ENCODE data around the gene CTRL. TPM values are rescaled to one million over a fixed set of nuclear protein-coding genes. Genes with fewer than 3 reads are reported as not detected.
"Not testable (repeated sequence)": the region's sequence is repeated elsewhere in the genome, so short reads cannot be mapped to it uniquely, and the experiment has no call there.

The CTRL gene
- total RNA-seq, 1 experiment from 2014 or later, result 2.0 TPM

GRCh38 chr16:67939507-67940445, 8.1 kb upstream of the CTRL start:
- Histone ChIP-seq H3K4me1 (ENCODE audit: control insufficient read depth, insufficient read depth, low read length) (peaks cover 4% of the 10 kb centered on the region; the same call in 1 of the 2 replicates), H3K9me3 (ENCODE audit: control insufficient read depth, insufficient read depth, low read depth, low read length) (no peaks in the 10 kb centered on the region), H3K27ac (ENCODE audit: low read length) (no peak overlapping the region), H3K27me3 (ENCODE audit: control insufficient read depth, insufficient read depth, low read length) (no peaks in the 10 kb centered on the region), H3K4me3 (ENCODE audit: low read depth in 2 of 2, low read length in 2 of 2) (no peak overlapping the region), H3K36me3 (ENCODE audit: control insufficient read depth, insufficient read depth, low read length) (peaks cover 2% of the 10 kb centered on the region; the same call in 1 of the 2 replicates)
- BruUV-seq (replicated peaks), result no TSS peak
- in situ Hi-C loops (cut with HindIII; ENCODE audit: low pct_unique_long_range_greater_than_20kb, low sequenced_read_pairs) (no loop called here), intact Hi-C loops (cut with micrococcal nuclease; ENCODE audit: unreplicated experiment) (no loop called here)
- POLR2A ChIA-PET, result no interaction called here
- no peak for ATAC-seq
- CTCF ChIA-PET, result interaction anchor here (0.7 kb wide), 1 partner anchor 12 kb away, joined by 3 read pairs; no protein-coding TSS in a partner anchor
- TF ChIP-seq SIN3A (IDR thresholded peaks at IDR 0.05; ENCODE audit: borderline replicate concordance, insufficient read depth, low read depth, low read length), result no peak
- TF ChIP-seq POLR2AphosphoS5 (IDR thresholded peaks at IDR 0.05; ENCODE audit: low read depth, low read length), result no peak; the same call in 1 of the 2 replicates
- TF ChIP-seq REST (IDR thresholded peaks at IDR 0.05; ENCODE audit: insufficient read depth in 1 of 2, low read depth in 2 of 2, low read length in 1 of 2), result no peak
- TF ChIP-seq TCF7L2 (IDR thresholded peaks at IDR 0.05; ENCODE audit: low read depth, low read length), result no peak
- no peak for TF ChIP-seq CTCF (IDR thresholded peaks at IDR 0.05)
- DNase-seq (ENCODE audit: low read depth, low spot score), result no peak

GRCh38 chr16:67937713-67938112, 6.1 kb upstream of the CTRL start:
- H3K4me3 ChIP-seq (ENCODE audit: low read depth in 2 of 2, low read length in 2 of 2); BruUV-seq (replicated peaks); in situ Hi-C loops (cut with HindIII; ENCODE audit: low pct_unique_long_range_greater_than_20kb, low sequenced_read_pairs); H3K9me3 ChIP-seq (ENCODE audit: control insufficient read depth, insufficient read depth, low read depth, low read length); DNase-seq (ENCODE audit: low read depth, low spot score); H3K27me3 ChIP-seq (ENCODE audit: control insufficient read depth, insufficient read depth, low read length); H3K27ac ChIP-seq (ENCODE audit: low read length); CTCF ChIA-PET; H3K36me3 ChIP-seq (ENCODE audit: control insufficient read depth, insufficient read depth, low read length); ATAC-seq; H3K4me1 ChIP-seq (ENCODE audit: control insufficient read depth, insufficient read depth, low read length); intact Hi-C loops (cut with micrococcal nuclease; ENCODE audit: unreplicated experiment): not testable (repeated sequence)
- POLR2A ChIA-PET, result interaction anchor here (0.7 kb wide), 1 partner anchor 202 kb away, joined by 12 read pairs; no protein-coding TSS in a partner anchor
